Upper lobe of right lung (tissue), 1 donor: ENCODE measurements around the gene OGT. TPM values are rescaled to one million over a fixed set of nuclear protein-coding genes. Genes with fewer than 3 reads are reported as not detected.
"Not testable (repeated sequence)": the region's sequence is repeated elsewhere in the genome, so short reads cannot be mapped to it uniquely, and the experiment has no call there.

Experiments
- ATAC-seq: fragments of 200-7000 bp; cut with Tn5 transposase; one replicate; pipeline ENCODE4 v1.9.1; 2020; ENCODE audit warnings: mild to moderate bottlenecking, moderate library complexity
- DNase-seq: peaks from one replicate; pipeline ENCODE4 v3.0.0-alpha.2; 2020
- H3K27ac ChIP-seq: fragments of 200-600 bp; one replicate; pipeline ENCODE4 v1.8.0; 2022
- H3K27me3 ChIP-seq: fragments of 200-600 bp; one replicate; pipeline ENCODE4 v1.8.0; 2022; ENCODE audit warnings: mild to moderate bottlenecking
- H3K36me3 ChIP-seq: fragments of 200-600 bp; one replicate; pipeline ENCODE4 v1.8.0; 2022
- H3K4me1 ChIP-seq: fragments of 200-600 bp; one replicate; pipeline ENCODE4 v1.8.0; 2022
- H3K4me3 ChIP-seq: fragments of 200-600 bp; one replicate; pipeline ENCODE4 v1.8.0; 2022; ENCODE audit warnings: mild to moderate bottlenecking
- H3K9me3 ChIP-seq: fragments of 200-600 bp; one replicate; pipeline ENCODE4 v1.8.0; 2022
- intact Hi-C: fragments of 100-400 bp; cut with DNase I; formaldehyde crosslinking; loops from one replicate; pipeline ENCODE4 v1.11.0; 2022
- long read RNA-seq: library from polyadenylated mRNA; unstranded; transcript quantifications from one replicate; pipeline ENCODE4 v2.0.0, GENCODE V29; 2021
- total RNA-seq: library from RNA; stranded (reverse); fragmentation: NEBNext Ultra II Directional; extraction: Animal tissue kit (Norgen Biotek cat#: 25700); gene quantifications from one replicate; pipeline ENCODE4 v1.2.1, GENCODE V29; 2021
- TF ChIP-seq, protein P1 (sequence below): fragments of 200-600 bp; IDR thresholded peaks from one replicate; pipeline ENCODE4 v1.8.0; 2022; ENCODE audit warnings: antibody characterized with exemption
- donor health status: DM: no; HTN: yes; CAD: no; lungs with severe emphysema.

The OGT gene
- total RNA-seq, result 129 TPM
- long read RNA-seq, full-length matches to known transcripts, result 15 of 45 reads
- long read RNA-seq, partial matches to known transcripts, result 21 of 45 reads
- long read RNA-seq, other reads (novel, unspliced or antisense), result 9 of 45 reads

GRCh38 chrX:71532753-71533425, at the start of gene OGT:
Gene OGT (plus strand): TSS chrX:71533104. CDS start chrX:71533300, 196 bp downstream.
- peak; percentile 99 for ATAC-seq
- TF ChIP-seq, protein P1, sequence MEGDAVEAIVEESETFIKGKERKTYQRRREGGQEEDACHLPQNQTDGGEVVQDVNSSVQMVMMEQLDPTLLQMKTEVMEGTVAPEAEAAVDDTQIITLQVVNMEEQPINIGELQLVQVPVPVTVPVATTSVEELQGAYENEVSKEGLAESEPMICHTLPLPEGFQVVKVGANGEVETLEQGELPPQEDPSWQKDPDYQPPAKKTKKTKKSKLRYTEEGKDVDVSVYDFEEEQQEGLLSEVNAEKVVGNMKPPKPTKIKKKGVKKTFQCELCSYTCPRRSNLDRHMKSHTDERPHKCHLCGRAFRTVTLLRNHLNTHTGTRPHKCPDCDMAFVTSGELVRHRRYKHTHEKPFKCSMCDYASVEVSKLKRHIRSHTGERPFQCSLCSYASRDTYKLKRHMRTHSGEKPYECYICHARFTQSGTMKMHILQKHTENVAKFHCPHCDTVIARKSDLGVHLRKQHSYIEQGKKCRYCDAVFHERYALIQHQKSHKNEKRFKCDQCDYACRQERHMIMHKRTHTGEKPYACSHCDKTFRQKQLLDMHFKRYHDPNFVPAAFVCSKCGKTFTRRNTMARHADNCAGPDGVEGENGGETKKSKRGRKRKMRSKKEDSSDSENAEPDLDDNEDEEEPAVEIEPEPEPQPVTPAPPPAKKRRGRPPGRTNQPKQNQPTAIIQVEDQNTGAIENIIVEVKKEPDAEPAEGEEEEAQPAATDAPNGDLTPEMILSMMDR, result no peak
- peak; percentile 97 for DNase-seq
- Histone ChIP-seq H3K4me3 (peak within 1 kb of the TSS; percentile 73), H3K9me3 (no peaks in the 10 kb centered on the region), H3K4me1 (peaks cover 2% of the 10 kb centered on the region), H3K27me3 (no peaks in the 10 kb centered on the region), H3K36me3 (peaks cover 4% of the 10 kb centered on the region), H3K27ac (peak within 1 kb of the TSS; percentile 90)
- intact Hi-C loops, result no loop called here

DNA sequence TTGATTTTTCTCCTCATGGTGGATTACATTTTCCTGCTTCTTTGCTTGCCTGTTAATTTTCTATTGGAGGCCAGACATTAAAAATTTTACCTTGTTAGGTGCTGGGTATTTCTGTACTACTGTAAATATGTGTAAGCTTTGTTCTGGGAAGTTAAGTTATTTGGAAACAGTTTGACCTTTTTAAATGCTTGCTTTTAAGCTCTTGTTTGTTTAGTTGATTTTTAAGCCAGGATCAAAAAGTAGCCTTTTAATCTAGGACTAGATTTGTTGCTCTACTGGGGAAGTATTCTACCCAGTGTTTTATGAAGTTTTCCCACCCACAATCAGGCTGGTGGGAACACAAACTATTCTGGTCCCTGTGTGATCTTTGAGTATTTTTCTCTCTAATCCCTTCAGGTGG, 45.1 kb upstream of the OGT start:
- H3K36me3 ChIP-seq, result no peaks in the 10 kb centered on the region
- no peaks in the 10 kb centered on the region for H3K9me3 ChIP-seq
- DNase-seq, result no peak
- H3K27ac ChIP-seq, result no peak overlapping the region
- H3K4me3 ChIP-seq, result no peak overlapping the region
- H3K27me3 ChIP-seq, result no peaks in the 10 kb centered on the region
- no peaks in the 10 kb centered on the region for H3K4me1 ChIP-seq
- ATAC-seq, result no peak
- TF ChIP-seq, protein P1, result no peak
- intact Hi-C loops, result no loop called here

DNA sequence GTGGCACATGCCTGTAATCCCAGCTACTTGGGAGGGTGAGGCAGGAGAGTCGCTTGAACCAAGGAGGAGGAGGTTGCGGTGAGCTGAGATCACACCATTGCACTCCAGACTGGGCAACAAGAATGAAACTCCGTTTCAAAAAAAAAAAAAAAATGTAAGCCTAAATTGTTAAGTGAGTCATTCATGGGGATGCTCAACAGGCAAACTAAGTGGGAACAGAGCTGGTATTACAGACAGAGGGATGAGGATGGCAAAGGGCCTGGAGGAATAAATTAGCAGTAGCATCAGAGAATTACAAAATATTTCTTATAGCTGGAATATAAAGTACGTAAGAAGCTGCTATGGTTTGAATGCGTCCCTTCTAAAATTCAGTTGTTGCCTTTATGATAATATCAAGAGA, 43.4 kb upstream of the OGT start:
- no peak for ATAC-seq

GRCh38 chrX:71492231-71493065, 40.5 kb upstream of the OGT start:
- peak; percentile 88 for ATAC-seq
- Histone ChIP-seq H3K36me3 (no peaks in the 10 kb centered on the region), H3K4me1 (no peaks in the 10 kb centered on the region), H3K27ac (peak overlapping the region; percentile 36), H3K4me3 (peak overlapping the region; percentile 62), H3K27me3 (no peaks in the 10 kb centered on the region), H3K9me3 (no peaks in the 10 kb centered on the region)
- intact Hi-C loops, result no loop called here
- TF ChIP-seq, protein P1, result no peak
- DNase-seq, result peak; percentile 77

More for the DNA sequence above, 43.4 kb upstream of the OGT start:
- Histone ChIP-seq H3K36me3 (no peaks in the 10 kb centered on the region), H3K27me3 (no peaks in the 10 kb centered on the region), H3K4me3 (no peak overlapping the region), H3K4me1 (no peaks in the 10 kb centered on the region), H3K9me3 (no peaks in the 10 kb centered on the region), H3K27ac (no peak overlapping the region)
- TF ChIP-seq, protein P1, result no peak
- intact Hi-C loops, result no loop called here
- no peak for DNase-seq

- H3K4me1 ChIP-seq, result no peaks in the 10 kb centered on the region
- H3K4me3 ChIP-seq, result peak overlapping the region; percentile 62
- no peaks in the 10 kb centered on the region for H3K27me3 ChIP-seq
- intact Hi-C loops, result no loop called here
- peak; percentile 52 for ATAC-seq
- TF ChIP-seq, protein P1, result no peak
- no peaks in the 10 kb centered on the region for H3K9me3 ChIP-seq
- no peak for DNase-seq
- H3K27ac ChIP-seq, result peak overlapping the region; percentile 30
- H3K36me3 ChIP-seq, result no peaks in the 10 kb centered on the region
Measured at GRCh38 chrX:71493111-71493613, 39.7 kb upstream of the OGT start.

- H3K4me1 ChIP-seq, H3K4me3 ChIP-seq, H3K27me3 ChIP-seq, intact Hi-C loops, DNase-seq, ATAC-seq, H3K36me3 ChIP-seq, H3K9me3 ChIP-seq, H3K27ac ChIP-seq: not testable (repeated sequence)
Measured at GRCh38 chrX:71495979-71496378, 36.9 kb upstream of the OGT start.
